ENCODE data around the gene ZZZ3. TPM values are rescaled to one million over a fixed set of nuclear protein-coding genes. Genes with fewer than 3 reads are reported as not detected.
A peak's percentile ranks its signal among the peaks of the same experiment; 100 is the strongest.
"Not testable (repeated sequence)": the region's sequence is repeated elsewhere in the genome, so short reads cannot be mapped to it uniquely, and the experiment has no call there.

The ZZZ3 gene
- total and polyA plus RNA-seq, 2 of the 13 experiments (the other 11 are each of a cell fraction or from before 2014, with no cell fraction given) = 18.1 to 50.2 TPM

DNA sequence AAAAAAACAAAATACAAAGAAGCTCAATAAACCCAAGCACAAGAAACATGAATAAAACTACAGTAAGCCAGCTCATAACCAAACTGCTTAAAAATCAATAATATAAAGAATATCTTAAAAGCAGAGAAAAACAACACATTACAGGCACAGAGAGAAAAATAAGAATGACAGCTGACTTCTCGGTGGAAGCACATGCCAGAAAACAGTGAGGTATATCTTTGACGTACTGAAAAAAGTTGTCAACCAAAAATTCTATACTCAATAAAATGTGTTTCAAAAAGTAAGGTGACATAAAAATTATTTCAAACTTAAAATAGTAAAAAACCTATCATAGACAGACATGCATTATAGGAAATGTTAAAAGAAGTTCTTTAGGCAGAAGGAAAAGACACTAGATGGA is 33.3 kb downstream of the ZZZ3 start:
- CTCF ChIA-PET (ENCODE audit: low intra/inter-chr PET ratio, low total read pairs) = no interaction called here
- Histone ChIP-seq H3K27ac (ENCODE audit: extremely low read length, insufficient read depth, low read length) (no peak overlapping the region), H3K27me3 (ENCODE audit: control insufficient read depth in 1 of 2, insufficient read depth in 2 of 2, low read length in 2 of 2) (no peaks in the 10 kb centered on the region), H3K4me2 (ENCODE audit: low read depth, low read length) (no peak overlapping the region), H3K9me3 (ENCODE audit: low read length) (peaks cover 21% of the 10 kb centered on the region), H3K9ac (ENCODE audit: insufficient read depth, low read depth, low read length) (no peak overlapping the region), H3K36me3 (replicated peaks in 1 of 2; ENCODE audit: control insufficient read depth in 1 of 2, insufficient read depth in 2 of 2, low read length in 2 of 2) (peaks cover 0 to 11% of the 10 kb centered on the region in 2 experiments; a peak in 1 of 5 replicates), H4K20me1 (ENCODE audit: insufficient read depth, low read length) (no peaks in the 10 kb centered on the region; the same call in none of the 2 replicates), H3K4me3 (replicated peaks in 1 of 3; ENCODE audit: insufficient read depth in 1 of 3, low read depth in 2 of 3, low read length in 3 of 3) (no peak overlapping the region), H3K4me1 (ENCODE audit: insufficient read depth, low read length) (no peaks in the 10 kb centered on the region), H2AFZ (ENCODE audit: low read length) (no peak overlapping the region), H3K79me2 (ENCODE audit: insufficient read depth, low read length) (peaks cover 88% of the 10 kb centered on the region)
- DNase-seq (ENCODE audit: low spot score) (no peak), FAIRE-seq (no peak), ATAC-seq (no peak)
- intact Hi-C loops (cut with micrococcal nuclease; ENCODE audit: unreplicated experiment) (no loop called here), in situ Hi-C loops (cut with HindIII; ENCODE audit: extremely low pct_ligation_motif_present, low pct_unique_long_range_greater_than_20kb) (no loop called here)
- WGBS (ENCODE audit: low lambda C conversion rate) = 92% methylated on average over 2 of the region's 2 CpGs
- POLR2A ChIA-PET = no interaction called here
- TF ChIP-seq HNRNPK (IDR thresholded peaks at IDR 0.05; ENCODE audit: low read depth, low read length, poor library complexity, severe bottlenecking) (no peak), ZNF317 (CRISPR knock-in tag; IDR thresholded peaks at IDR 0.05) (peak; percentile 85)
- no TSS peak for BruUV-seq (replicated peaks)

DNA sequence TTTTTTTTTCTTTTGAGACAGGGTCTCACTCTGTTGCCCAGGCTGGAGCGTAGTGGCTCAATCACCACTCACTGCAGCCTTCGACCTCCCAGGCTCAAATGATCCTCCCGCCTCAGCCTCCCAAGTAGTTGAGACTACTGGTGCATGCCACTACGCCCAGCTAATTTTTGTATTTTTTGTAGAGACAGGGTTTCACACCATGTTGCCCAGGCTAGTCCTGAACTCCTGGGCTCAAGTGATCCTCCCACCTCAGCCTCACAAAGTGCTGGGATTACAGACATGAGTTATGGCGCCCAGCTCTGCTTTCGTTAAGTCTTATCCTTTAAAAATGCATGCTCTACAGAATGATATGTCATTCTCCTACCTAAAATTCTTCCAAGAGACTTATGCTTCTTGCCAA is 36.2 kb downstream of the ZZZ3 start:
- FAIRE-seq; DNase-seq (ENCODE audit: low spot score); CTCF ChIA-PET (ENCODE audit: low intra/inter-chr PET ratio, low total read pairs); H3K27me3 ChIP-seq (ENCODE audit: control insufficient read depth in 1 of 2, insufficient read depth in 2 of 2, low read length in 2 of 2); in situ Hi-C loops (cut with HindIII; ENCODE audit: extremely low pct_ligation_motif_present, low pct_unique_long_range_greater_than_20kb); H4K20me1 ChIP-seq (ENCODE audit: insufficient read depth, low read length); ATAC-seq; intact Hi-C loops (cut with micrococcal nuclease; ENCODE audit: unreplicated experiment); H3K9ac ChIP-seq (ENCODE audit: insufficient read depth, low read depth, low read length); H2AFZ ChIP-seq (ENCODE audit: low read length); H3K4me3 ChIP-seq (replicated peaks in 1 of 3; ENCODE audit: insufficient read depth in 1 of 3, low read depth in 2 of 3, low read length in 3 of 3); H3K27ac ChIP-seq (ENCODE audit: extremely low read length, insufficient read depth, low read length); BruUV-seq (replicated peaks); H3K4me2 ChIP-seq (ENCODE audit: low read depth, low read length); H3K4me1 ChIP-seq (ENCODE audit: insufficient read depth, low read length); POLR2A ChIA-PET: not testable (repeated sequence)
- H3K36me3 ChIP-seq (replicated peaks in 1 of 2; ENCODE audit: control insufficient read depth in 1 of 2, insufficient read depth in 2 of 2, low read length in 2 of 2) = peaks cover 0 to 12% of the 10 kb centered on the region in 2 experiments; a peak in 1 of 5 replicates
- H3K79me2 ChIP-seq (ENCODE audit: insufficient read depth, low read length) = peaks cover 88% of the 10 kb centered on the region
- 95% methylated on average over 6 of the region's 6 CpGs for WGBS (ENCODE audit: low lambda C conversion rate)
- H3K9me3 ChIP-seq (ENCODE audit: low read length) = peaks cover 19% of the 10 kb centered on the region

All from HepG2 (cell line).